ENCODE data around the gene NFYA. TPM values are rescaled to one million over a fixed set of nuclear protein-coding genes. Genes with fewer than 3 reads are reported as not detected.
"Not testable (repeated sequence)": the region's sequence is repeated elsewhere in the genome, so short reads cannot be mapped to it uniquely, and the experiment has no call there.

Gene NFYA
- polyA plus RNA-seq, 3 donors: 47.1 to 54.6 (median 53.3) TPM

DNA sequence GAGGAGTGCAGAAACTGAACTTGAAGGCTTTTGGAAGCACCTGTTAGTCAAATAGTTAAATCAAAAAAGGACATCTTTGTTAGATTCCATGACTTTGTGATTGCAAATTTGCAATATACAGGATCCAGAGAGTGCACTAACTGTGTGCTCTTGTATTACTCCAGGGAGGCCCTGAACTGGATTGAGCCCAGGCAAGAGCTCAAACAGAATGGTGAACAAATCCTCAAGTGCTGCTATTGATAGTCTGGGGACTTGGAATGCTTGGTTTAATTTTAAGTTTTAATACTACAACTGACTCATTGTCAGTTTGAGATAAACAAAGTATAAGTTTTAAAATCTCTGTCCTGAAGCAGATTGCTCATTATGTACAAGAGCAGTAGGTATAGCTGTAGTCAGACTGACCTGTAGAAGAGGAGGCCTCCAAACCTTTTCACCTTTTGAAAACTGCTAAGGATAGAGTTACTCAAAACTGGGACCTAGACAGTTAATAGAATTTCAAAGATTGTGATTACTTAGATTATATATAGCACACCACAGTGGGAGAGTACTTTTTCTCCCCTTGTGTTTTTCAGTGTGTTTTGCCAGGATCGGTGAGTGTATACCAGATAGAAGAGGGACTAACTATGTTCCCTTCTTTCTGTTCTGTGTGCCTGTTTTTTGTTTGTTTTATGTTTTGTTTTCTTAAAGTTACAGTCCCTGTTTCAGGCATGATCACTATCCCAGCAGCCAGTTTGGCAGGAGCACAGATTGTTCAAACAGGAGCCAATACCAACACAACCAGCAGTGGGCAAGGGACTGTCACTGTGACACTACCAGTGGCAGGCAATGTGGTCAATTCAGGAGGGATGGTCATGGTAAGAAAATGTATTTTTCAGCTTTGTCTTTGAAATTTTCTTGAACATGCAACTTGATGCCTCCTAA is 18.3 kb downstream of the NFYA start:
- DNase-seq (ENCODE audit: extremely low read depth in 1 of 11, low read depth in 9 of 11, low spot score in 4 of 11): no peak

DNA sequence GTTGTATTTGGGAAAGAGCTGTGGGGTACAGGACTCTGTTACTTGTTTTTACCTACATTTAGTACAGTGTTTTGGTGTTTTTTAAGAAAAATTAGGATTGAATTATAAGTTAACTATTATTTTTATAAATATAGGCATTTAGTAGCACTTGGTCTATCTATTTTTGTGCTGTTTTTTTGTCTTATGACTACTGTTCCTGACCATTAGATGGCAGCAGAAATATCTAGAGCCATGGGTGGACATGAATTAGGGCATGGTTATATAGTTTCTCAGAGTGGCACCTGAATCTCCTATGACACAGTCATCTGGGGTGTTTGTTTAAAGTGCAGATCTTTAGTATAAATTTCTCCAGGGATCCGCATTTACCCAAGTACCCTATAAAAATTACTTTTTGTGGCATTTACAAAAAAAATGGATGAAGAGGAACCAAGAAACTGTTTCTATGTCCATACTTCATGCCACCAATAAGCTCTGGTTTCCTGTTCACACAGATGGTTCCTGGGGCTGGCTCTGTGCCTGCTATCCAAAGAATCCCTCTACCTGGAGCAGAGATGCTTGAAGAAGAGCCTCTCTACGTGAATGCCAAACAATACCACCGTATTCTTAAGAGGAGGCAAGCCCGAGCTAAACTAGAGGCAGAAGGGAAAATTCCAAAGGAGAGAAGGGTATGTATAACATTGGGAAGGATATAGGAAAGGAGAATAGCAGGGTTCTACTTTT is 19.8 kb downstream of the NFYA start:
- DNase-seq (ENCODE audit: extremely low read depth in 1 of 11, low read depth in 9 of 11, low spot score in 4 of 11): no peak

DNA sequence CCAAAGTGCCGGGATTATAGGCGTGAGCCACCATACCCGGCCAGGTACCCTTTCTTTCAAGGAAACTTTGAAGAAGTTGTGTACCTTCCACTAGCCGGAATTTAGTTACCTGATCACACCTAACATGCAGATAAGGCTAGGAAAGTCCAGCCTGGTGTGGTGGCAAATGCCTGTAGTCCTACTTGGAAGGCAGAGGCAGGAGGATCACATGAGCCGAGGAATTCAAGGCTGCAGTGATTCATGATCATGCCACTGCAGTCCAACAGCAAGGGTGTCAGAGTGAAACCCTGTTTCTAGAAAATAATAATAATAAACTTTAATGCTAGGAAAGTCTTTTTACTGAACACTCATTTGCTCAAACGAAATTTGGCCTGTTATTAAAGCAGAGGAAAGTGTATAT is 21.0 kb downstream of the NFYA start:
- no peak for DNase-seq (ENCODE audit: extremely low read depth in 1 of 11, low read depth in 9 of 11, low spot score in 4 of 11)

DNA sequence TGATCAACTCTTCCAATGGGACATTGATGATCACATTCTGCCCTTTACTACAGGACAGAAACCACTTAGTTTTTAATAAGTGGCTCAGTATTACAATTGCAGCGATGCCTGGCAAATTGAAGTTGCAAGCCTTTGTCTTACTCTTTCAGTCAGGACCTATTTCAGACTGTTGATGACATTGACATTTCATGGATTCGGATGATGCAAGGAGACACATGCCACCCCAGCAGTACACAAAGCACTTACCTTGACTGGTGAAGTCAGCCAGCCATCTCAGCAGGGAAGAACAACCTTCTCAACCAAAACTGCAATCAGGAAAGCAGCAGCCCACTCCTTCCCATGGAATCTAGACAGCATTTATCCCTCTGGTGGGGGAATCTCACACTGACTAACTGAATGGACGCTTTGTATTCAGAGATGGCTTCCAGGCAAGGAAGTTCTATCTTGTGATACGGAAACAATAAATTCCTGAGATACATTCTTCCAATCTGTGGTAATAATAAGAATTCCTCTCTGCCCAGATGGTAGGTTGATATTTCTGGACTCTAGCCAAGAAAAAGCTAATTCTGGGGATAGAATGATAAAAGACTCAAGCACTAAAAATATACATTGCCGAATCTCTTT is 24.8 kb downstream of the NFYA start:
- DNase-seq (ENCODE audit: extremely low read depth in 1 of 11, low read depth in 9 of 11, low spot score in 4 of 11): no peak

DNA sequence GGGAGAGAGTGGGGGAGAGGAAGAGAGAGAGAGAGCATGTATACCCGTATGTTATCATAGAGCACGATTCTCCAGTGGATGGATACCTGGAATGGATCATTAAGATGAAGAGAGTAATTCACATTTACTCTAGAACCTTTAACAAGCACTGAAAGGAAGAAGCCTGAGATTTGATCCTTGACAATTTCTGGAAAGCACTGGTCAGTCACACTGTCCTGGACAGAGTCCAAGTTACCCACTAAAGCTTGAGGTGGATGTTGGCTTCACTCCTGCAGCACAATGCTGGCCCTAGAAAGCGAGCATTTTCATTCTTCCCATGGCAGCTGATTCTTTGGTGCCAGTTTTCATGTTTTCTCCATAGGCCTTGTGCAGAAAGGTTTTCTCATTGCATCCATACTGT is 25.6 kb downstream of the NFYA start:
- DNase-seq (ENCODE audit: extremely low read depth in 1 of 11, low read depth in 9 of 11, low spot score in 4 of 11): no peak

DNA sequence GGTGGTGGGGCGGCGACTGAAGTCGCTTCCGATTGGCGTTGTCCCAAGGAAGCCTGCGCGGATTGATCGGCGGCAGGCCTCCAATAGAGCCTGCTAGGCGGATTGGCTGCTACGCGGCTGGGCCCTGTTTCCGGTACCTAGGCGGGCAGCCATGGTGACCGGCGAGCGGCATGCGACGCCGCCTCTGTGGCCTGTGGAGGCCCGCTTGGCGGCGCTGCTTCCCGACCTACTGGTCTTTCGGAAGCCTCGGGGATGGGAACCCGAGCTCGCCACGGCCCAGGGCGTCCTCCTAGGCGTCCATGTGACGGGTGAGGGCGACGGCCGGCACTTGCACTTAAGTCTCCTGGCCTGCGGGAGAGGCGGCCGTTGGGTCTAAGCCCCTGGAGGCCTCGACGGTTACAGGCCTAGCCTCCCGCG is 28.1 kb downstream of the NFYA start:
- no peak for DNase-seq (ENCODE audit: extremely low read depth in 1 of 11, low read depth in 9 of 11, low spot score in 4 of 11)

DNA sequence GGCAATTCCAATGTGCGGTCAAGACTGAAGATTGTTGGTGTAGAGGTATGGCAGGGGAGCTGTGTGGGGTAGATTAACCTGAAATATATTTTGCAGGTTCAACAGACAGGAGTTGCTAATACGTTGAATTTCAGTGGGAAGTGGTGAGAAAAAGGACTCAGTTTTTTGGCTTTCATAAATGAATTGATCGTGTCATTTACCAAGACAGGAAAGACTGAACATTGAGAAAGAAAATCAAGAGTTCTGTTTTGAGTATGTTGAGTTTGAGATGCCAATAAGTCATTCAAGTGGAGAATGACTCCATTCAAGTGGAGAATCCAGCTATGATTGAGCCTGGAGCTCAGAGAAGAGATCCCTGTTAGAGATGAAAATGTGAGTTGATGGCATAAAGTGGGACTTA is 31.1 kb downstream of the NFYA start:
- no peak for DNase-seq (ENCODE audit: extremely low read depth in 1 of 11, low read depth in 9 of 11, low spot score in 4 of 11)

DNA sequence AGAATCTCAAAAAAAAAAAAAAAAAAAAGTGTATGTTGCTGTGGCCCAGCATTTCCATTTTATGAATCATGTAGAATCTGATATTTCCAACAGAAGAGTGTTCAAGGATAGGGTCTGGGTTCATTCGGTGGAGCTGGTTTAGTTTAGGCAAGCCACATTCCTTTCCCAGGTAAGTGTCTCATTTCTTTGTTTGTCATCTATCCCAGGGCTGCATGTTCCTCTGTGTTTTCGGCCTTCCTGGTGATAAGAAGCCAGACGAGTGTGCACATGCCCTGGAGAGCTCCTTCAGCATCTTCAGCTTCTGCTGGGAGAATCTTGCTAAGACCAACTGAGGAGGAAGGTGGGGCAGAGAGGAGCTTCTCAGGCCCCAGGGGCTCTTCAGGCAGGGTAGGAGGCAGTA is 38.2 kb downstream of the NFYA start:
- no peak for DNase-seq (ENCODE audit: extremely low read depth in 1 of 11, low read depth in 9 of 11, low spot score in 4 of 11)

DNA sequence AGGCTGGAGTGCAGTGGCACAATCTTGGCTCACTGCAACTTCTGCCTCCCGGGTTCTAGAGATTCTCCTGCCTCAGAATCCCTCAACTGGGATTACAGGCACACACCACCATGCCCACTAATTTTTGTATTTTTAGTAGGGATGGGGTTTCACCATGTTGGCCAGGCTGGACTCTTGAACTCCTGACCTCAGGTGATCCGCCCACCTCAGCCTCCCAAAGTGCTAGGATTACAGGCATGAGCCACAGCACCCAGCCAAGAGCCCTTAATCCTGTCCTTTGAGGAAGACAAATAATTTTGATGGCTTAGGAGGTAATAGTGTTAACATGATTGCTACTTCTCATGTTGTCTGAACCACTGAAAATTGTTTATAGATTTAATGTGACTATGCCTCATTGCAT is 42.3 kb downstream of the NFYA start:
- not testable (repeated sequence) for DNase-seq (ENCODE audit: extremely low read depth in 1 of 11, low read depth in 9 of 11, low spot score in 4 of 11)

DNA sequence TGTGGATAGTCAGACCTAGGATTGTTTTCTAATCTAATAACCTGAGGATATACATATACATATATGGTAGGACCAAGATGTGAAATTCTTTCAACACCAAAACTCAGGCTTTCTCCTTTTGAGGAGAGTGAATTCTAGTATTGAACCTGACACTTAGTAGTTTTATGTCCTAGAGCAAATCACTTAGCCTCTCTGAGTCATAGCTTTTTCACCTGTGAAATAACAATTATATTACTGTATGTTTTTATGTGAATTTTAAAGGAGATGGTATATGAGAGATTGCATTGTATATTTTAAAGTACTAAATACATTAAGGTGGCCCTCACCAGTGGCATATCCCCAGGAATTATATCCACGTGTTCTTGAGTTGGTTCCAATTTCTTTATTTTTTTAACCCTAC is 46.7 kb downstream of the NFYA start:
- DNase-seq (ENCODE audit: extremely low read depth in 1 of 11, low read depth in 9 of 11, low spot score in 4 of 11): no peak

DNA sequence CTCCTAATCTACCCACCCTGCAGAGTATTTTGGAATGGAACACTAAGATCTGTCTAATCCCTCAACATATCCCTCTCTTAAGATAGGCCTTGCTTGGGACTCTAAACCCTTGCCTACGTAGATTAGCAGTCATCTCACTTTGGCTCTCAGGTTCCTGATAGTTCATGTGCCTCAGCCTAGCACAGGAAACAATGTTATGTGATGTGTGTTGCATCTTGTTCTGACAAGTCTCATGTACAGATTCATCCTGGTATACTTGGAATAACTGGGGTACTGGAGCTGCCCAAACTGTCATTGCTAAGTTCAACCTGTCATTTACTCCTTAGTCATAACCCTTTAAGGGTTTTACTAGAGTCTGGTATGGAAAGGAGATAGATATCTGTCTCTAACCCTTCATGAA is 47.3 kb downstream of the NFYA start:
- DNase-seq (ENCODE audit: extremely low read depth in 1 of 11, low read depth in 9 of 11, low spot score in 4 of 11): no peak

DNA sequence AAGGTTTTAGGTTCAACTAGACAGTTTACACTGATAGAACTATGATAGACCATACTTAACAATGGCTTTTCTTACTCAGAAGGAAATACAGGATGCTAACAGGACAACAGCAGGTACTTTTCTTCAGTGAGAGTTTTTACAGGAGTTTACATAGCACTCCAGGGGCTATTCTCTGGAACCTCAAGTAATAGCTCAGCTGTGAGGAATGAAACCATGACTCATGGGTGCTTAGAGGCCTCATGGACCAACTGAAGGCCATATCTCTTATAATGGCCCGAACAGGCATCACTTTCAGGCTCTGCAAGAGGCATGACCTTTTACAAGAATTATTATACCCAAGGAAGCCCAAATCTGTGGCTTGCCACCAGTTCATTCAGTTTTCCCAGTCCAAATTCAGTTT is 49.6 kb downstream of the NFYA start:
- no peak for DNase-seq (ENCODE audit: extremely low read depth in 1 of 11, low read depth in 9 of 11, low spot score in 4 of 11)

DNA sequence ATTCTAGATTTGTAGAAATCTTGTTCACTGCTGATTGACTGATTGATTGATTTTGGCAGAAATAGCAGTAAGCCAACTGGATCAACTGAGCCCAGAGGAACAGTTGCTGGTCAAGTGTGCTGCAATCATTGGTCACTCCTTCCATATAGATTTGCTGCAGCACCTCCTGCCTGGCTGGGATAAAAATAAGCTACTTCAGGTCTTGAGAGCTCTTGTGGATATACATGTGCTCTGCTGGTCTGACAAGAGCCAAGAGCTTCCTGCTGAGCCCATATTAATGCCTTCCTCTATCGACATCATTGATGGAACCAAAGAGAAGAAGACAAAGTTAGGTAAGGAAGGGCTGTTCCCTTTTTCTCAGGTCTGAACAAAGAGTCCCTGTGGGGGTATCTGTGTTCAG is 50.1 kb downstream of the NFYA start:
- DNase-seq (ENCODE audit: extremely low read depth in 1 of 11, low read depth in 9 of 11, low spot score in 4 of 11): no peak

DNA sequence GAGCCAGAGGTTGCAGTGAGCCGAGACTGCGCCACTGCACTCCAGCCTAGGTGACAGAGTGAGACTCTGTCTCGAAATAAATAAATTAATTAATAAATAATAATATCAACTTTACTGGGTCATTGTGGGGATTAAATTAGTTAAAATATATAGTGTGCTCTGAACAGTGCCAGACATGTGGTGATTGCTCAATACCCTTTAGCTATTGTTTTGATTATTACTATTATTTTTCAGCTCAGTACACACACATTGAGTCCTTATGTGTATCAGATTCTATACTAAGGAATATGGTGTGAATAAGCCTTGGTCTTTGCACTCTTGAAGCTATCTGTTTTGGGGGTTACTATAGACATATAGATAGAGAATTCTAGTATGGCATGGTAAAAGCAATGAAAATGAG is 52.5 kb downstream of the NFYA start:
- DNase-seq (ENCODE audit: extremely low read depth in 1 of 11, low read depth in 9 of 11, low spot score in 4 of 11): no peak

DNA sequence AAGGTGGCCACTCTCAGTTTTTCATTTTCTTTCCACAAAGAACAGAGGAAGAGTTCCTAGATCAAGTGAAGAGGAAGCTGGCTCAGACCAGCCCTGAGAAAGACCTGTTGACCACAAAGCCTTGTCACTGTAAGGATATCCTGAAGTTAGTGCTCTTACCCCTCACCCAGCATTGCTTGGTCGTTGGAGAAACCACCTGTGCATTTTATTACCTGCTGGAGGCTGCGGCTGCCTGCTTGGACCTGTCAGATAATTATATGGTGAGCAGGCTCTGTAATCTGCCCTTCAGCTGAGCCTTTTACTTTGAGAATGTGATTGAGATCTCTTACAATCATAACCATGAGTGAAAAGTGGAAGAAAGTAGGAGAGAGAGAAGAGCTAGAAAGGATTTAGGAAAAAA is 59.5 kb downstream of the NFYA start:
- no peak for DNase-seq (ENCODE audit: extremely low read depth in 1 of 11, low read depth in 9 of 11, low spot score in 4 of 11)

DNA sequence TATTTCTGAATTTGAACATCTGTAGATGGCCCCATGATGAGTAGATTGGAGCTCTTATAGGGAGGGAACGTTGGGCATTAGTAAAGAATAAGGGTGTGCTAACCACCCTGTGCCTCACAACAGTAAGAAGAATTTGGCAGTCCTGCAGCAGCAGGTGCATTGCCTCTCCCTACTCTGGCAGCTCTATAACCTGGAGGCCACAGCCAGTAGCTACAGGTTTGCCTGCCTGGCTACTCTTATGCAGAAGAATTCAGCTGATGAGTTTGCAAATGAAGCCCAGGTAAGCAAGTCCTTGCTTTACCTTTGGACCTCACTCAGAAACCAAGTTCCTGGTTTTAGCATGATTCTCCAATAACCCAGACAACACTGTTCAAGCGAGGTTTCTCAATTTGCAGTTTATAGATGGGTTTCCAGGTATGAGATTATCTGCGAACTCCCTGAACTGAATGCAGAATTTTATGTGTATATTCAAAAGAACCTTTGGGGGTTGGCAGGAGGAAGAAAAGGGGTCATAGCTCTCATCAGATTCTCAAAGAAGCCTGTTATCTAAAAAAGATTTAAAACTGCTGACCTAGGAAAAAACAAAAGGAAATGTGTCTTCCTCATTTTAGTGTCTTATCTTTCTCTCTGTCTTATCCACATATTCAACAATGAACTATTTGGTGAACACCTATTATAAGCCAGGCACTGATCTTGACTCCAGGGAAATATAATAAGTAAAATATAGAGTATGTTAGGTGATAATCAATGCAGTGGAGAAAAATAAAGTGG is 62.5 kb downstream of the NFYA start:
- no peak for DNase-seq (ENCODE audit: extremely low read depth in 1 of 11, low read depth in 9 of 11, low spot score in 4 of 11)

DNA sequence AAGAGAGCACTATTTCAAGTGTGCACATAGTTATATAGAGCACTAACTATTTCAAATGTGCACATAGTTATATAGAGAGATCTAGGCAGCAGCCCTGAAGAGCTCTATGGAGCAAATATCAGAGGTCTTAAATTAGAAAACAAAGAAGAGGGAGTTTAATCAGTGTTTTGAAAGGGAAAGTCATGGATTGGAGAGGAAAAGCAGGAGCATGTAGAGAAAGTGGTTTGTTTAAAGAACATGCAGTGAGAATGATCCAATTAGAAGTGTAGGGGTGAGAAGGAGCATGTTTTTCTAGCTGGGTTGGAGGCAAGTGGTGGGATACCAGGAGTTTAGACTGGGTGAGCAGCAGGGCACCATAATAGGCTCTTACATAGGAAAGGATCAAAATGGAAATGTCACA is 64.1 kb downstream of the NFYA start:
- DNase-seq (ENCODE audit: extremely low read depth in 1 of 11, low read depth in 9 of 11, low spot score in 4 of 11): no peak

DNA sequence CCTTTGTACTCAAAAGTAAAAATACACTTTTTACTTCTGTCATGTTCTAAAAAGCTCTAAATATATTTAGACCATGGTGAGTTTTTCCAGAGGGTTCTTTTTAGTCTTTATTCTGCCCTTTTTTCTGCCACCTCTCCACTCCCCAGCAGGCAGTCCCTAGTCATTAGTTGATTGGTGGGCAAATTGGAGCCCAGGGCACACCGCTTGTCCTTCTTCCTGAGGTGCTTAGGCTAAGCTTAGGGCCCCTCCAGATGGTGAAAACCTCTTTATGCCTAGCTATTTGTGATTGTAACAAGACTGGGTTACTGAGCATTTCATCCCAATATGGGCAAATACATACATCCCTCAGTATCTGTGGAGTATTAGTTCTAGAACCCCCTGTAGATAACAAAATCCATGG is 75.1 kb downstream of the NFYA start:
- DNase-seq (ENCODE audit: extremely low read depth in 1 of 11, low read depth in 9 of 11, low spot score in 4 of 11): no peak
